HCT116 (cell line): ENCODE results near the gene CSNK1G1. TPM values are rescaled to one million over a fixed set of nuclear protein-coding genes. Genes with fewer than 3 reads are reported as not detected.

Source experiments
- ATAC-seq: fragments of 200-7000 bp; cut with Tn5 transposase; 2 replicates; pipeline ENCODE4 v1.9.1; 2020; ENCODE audit warnings: mild to moderate bottlenecking, moderate library complexity
- BruUV-seq: library from RNA; stranded (reverse); fragments of 400-500 nt; replicated peaks from 2 replicates; lab custom pipeline; 2021; lab: Mats Ljungman, UMichigan
- CTCF ChIA-PET: fragments of 300-600 bp; sonication (Branson Sonifier 250); formaldehyde crosslinking; loops from one replicate; lab custom pipeline; 2021; ENCODE audit warnings: antibody characterized with exemption; lab: Charles Lee
- POLR2A ChIA-PET: fragments of 300-600, 350-600 bp; sonication (Branson Sonifier 250); formaldehyde crosslinking; loops from one replicate; lab custom pipeline; 2021; ENCODE audit warnings: antibody characterized with exemption; lab: Charles Lee
- RAD21 ChIA-PET, 2 experiments: fragments of 300-600 bp; sonication (Branson Sonifier 250); formaldehyde crosslinking; loops; one replicate each; lab custom pipeline; 2023; ENCODE audit warnings: low total read pairs in 2 of 2; ENCODE audit not compliant: uncharacterized antibody in 2 of 2, unreplicated experiment in 2 of 2, low non-redundant PET in 1 of 2; lab: Charles Lee
- DNase-seq: peaks from one replicate; pipeline ENCODE4 v3.0.0-alpha.2; 2010; ENCODE audit warnings: low read depth, low spot score
- H2AFZ ChIP-seq: fragments of 200-600 bp; shearing (Covaris generic), sonication (generic); 2 replicates; pipeline ENCODE4 v1.6.1; 2017; ENCODE audit warnings: low read depth, mixed run types, mixed read lengths, antibody characterized with exemption, low read length; ENCODE audit not compliant: poor library complexity, severe bottlenecking
- H3K27ac ChIP-seq: 2 replicates; pipeline ENCODE4 v1.5.1; 2012; ENCODE audit warnings: low read depth, low read length
- H3K27me3 ChIP-seq: fragments of 200-600 bp; sonication (generic); 2 replicates; pipeline ENCODE4 v1.6.1; 2016; ENCODE audit warnings: mixed run types, low read length, mixed read lengths; ENCODE audit not compliant: insufficient read depth
- H3K36me3 ChIP-seq, 2 experiments: fragments of 200-500 bp in 1 of 2; fragments of 200-600 bp in 1 of 2; sonication (Bioruptor generic) in 1 of 2; sonication (generic) in 1 of 2; 2 replicates each; pipeline versions ENCODE4 v1.5.1 to v1.6.1; 2014 to 2016; ENCODE audit warnings: low read length in 2 of 2, inconsistent platforms in 1 of 2, mixed read lengths in 1 of 2, mixed run types in 1 of 2; ENCODE audit not compliant: insufficient read depth in 2 of 2, control insufficient read depth in 1 of 2
- H3K4me1 ChIP-seq, 2 experiments: fragments of 200-600 bp in 1 of 2; sonication (generic) in 1 of 2; 2 replicates each; pipeline versions ENCODE4 v1.5.1 to v1.6.1; 2012 to 2017; ENCODE audit warnings: low read length in 2 of 2, inconsistent platforms in 1 of 2, mild to moderate bottlenecking in 1 of 2, mixed read lengths in 1 of 2, mixed run types in 1 of 2, moderate library complexity in 1 of 2; ENCODE audit not compliant: insufficient read depth in 2 of 2, control insufficient read depth in 1 of 2
- H3K4me2 ChIP-seq: fragments of 200-600 bp; sonication (generic); 2 replicates; pipeline ENCODE4 v1.6.1; 2017; ENCODE audit warnings: mixed run types, low read length, mixed read lengths
- H3K4me3 ChIP-seq, 2 experiments: fragments of 200-600 bp in 1 of 2; sonication (generic) in 1 of 2; replicated peaks in 1 of 2; 2 replicates each; pipeline ENCODE4 v1.5.1; 2011 to 2016; ENCODE audit warnings: low read length in 2 of 2, control low read depth in 1 of 2, low read depth in 1 of 2, mild to moderate bottlenecking in 1 of 2, mixed read lengths in 1 of 2, mixed run types in 1 of 2
- H3K79me2 ChIP-seq: fragments of 200-600 bp; sonication (generic); 2 replicates; pipeline ENCODE4 v1.6.1; 2017; ENCODE audit warnings: mild to moderate bottlenecking, mixed run types, low read length, moderate library complexity, mixed read lengths; ENCODE audit not compliant: insufficient read depth
- H3K9ac ChIP-seq: fragments of 200-600 bp; sonication (generic); 2 replicates; pipeline ENCODE4 v1.6.1; 2016; ENCODE audit warnings: low read length, mixed read lengths
- H3K9me2 ChIP-seq: fragments of 200-600 bp; sonication (generic), shearing (Covaris generic); 2 replicates; pipeline ENCODE4 v1.6.1; 2017; ENCODE audit warnings: mixed run types, mild to moderate bottlenecking, moderate library complexity; ENCODE audit not compliant: insufficient read depth
- H3K9me3 ChIP-seq, 2 experiments: fragments of 200-500 bp in 1 of 2; fragments of 200-600 bp in 1 of 2; sonication (Bioruptor generic) in 1 of 2; sonication (generic) in 1 of 2; 2 replicates each; pipeline ENCODE4 v1.6.1; 2014 to 2017; ENCODE audit warnings: low read length in 2 of 2, mixed read lengths in 2 of 2, inconsistent platforms in 1 of 2, low read depth in 1 of 2, mild to moderate bottlenecking in 1 of 2, mixed run types in 1 of 2, moderate library complexity in 1 of 2; ENCODE audit not compliant: control insufficient read depth in 1 of 2, insufficient read depth in 1 of 2
- H4K20me1 ChIP-seq: fragments of 200-600 bp; sonication (generic), shearing (Covaris generic); 2 replicates; pipeline ENCODE4 v1.6.1; 2017; ENCODE audit warnings: mixed run types, mild to moderate bottlenecking, moderate library complexity; ENCODE audit not compliant: insufficient read depth
- CBX3 ChIP-seq: IDR thresholded peaks from 2 replicates; pipeline ENCODE4 v1.6.1; 2012; ENCODE audit warnings: low read depth
- CEBPB ChIP-seq: IDR thresholded peaks from 2 replicates; pipeline ENCODE4 v1.6.1; 2012; ENCODE audit warnings: low read depth
- EGR1 ChIP-seq: IDR thresholded peaks from 2 replicates; pipeline ENCODE4 v1.6.1; 2012; ENCODE audit warnings: low read depth
- EZH2 ChIP-seq: fragments of 200-600 bp; sonication (generic); IDR thresholded peaks from 2 replicates; pipeline ENCODE4 v1.6.1; 2017; ENCODE audit warnings: antibody characterized with exemption, mixed run types
- EZH2phosphoT487 ChIP-seq: fragments of 200-600 bp; IDR thresholded peaks from 2 replicates; pipeline ENCODE4 v1.6.1; 2018; ENCODE audit warnings: antibody characterized with exemption, borderline replicate concordance
- JUND ChIP-seq: IDR thresholded peaks from 2 replicates; pipeline ENCODE4 v1.6.1; 2012
- RAD21 ChIP-seq: IDR thresholded peaks from 2 replicates; pipeline ENCODE4 v1.6.1; 2012; ENCODE audit warnings: low read depth, mild to moderate bottlenecking
- SIN3A ChIP-seq: IDR thresholded peaks from 2 replicates; pipeline ENCODE4 v1.6.1; 2012; ENCODE audit warnings: low read depth
- SP1 ChIP-seq: IDR thresholded peaks from 2 replicates; pipeline ENCODE4 v1.6.1; 2012; ENCODE audit warnings: low read depth
- SRF ChIP-seq: IDR thresholded peaks from 2 replicates; pipeline ENCODE4 v1.6.1; 2012; ENCODE audit warnings: low read depth
- YY1 ChIP-seq: IDR thresholded peaks from 2 replicates; pipeline ENCODE4 v1.6.1; 2011; ENCODE audit warnings: low read length, low read depth, moderate library complexity, mild to moderate bottlenecking; ENCODE audit not compliant: insufficient replicate concordance; ENCODE audit errors: extremely low read depth
- ZFX ChIP-seq: fragments of 450-650 bp; IDR thresholded peaks from 2 replicates; pipeline ENCODE4 v1.6.1; 2017
- intact Hi-C: fragments of 100-400 bp; cut with micrococcal nuclease; formaldehyde crosslinking; loops from 2 replicates; pipeline ENCODE4 v1.10.0; 2022
- total RNA-seq: library from RNA; stranded (reverse); gene quantifications from one replicate; pipeline ENCODE4 v1.2.1, GENCODE V29; 2021; ENCODE audit not compliant: unreplicated experiment
- TF ChIP-seq, protein P1 (sequence below), 3 experiments: fragments of 200-600 bp in 1 of 3; sonication (generic) in 1 of 3; IDR thresholded peaks in 2 of 3; conservative IDR thresholded peaks in 1 of 3; 2 replicates each; pipeline ENCODE4 v1.5.1; 2012 to 2017; ENCODE audit warnings: low read depth in 2 of 3, low read length in 2 of 3, antibody characterized with exemption in 1 of 3, borderline replicate concordance in 1 of 3, control low read depth in 1 of 3, mild to moderate bottlenecking in 1 of 3, mixed read lengths in 1 of 3, mixed run types in 1 of 3, moderate library complexity in 1 of 3; ENCODE audit not compliant: insufficient read depth in 1 of 3
- TF ChIP-seq, protein P2 (sequence below): IDR thresholded peaks from 2 replicates; pipeline ENCODE4 v1.6.1; 2012
- TF ChIP-seq, protein P3 (sequence below): IDR thresholded peaks from 2 replicates; pipeline ENCODE4 v1.6.1; 2012

Gene CSNK1G1
- total RNA-seq, 1 experiment from 2014 or later, result 21.1 TPM

DNA sequence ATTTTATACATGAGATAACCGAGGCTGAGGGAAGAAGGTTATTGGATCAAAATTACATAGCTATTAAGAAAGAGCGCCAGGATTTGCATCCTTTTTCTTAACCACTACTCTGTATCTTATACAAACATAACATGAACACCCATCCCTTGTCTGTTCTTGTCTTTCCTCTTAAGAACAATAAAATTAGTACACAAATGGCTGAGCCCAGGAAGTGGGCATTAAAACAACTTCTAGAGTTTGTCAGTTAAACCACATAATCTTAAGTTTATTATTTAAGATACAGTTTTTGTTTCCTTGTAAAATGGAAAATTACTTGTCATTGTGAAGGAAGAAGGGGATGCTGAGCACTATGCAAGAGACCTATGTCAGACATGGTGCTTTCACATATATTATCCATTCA lies 144.3 kb downstream of the CSNK1G1 start:
- ChIA-PET CTCF (no interaction called here), POLR2A (no interaction called here), RAD21 (no interaction called here)
- no peak overlapping the region for H3K9ac ChIP-seq
- DNase-seq (no peak), ATAC-seq (no peak)
- H3K9me2 ChIP-seq, result no peaks in the 10 kb centered on the region
- no peaks in the 10 kb centered on the region for H3K9me3 ChIP-seq
- H3K27ac ChIP-seq, result no peak overlapping the region
- no peaks in the 10 kb centered on the region for H4K20me1 ChIP-seq
- H3K79me2 ChIP-seq, result 0 out of 2 replicates have a peak, but pooled peaks cover 2% of the 10 kb centered on the region
- peaks cover 0 to 5% of the 10 kb centered on the region in 2 experiments; a peak in 1 of 4 replicates for H3K4me1 ChIP-seq
- intact Hi-C loops, result no loop called here
- no peaks in the 10 kb centered on the region for H3K27me3 ChIP-seq
- H3K36me3 ChIP-seq, result peaks cover 5 to 10% of the 10 kb centered on the region in 2 experiments; a peak in 2 of 4 replicates
- BruUV-seq, result no TSS peak
- H3K4me3 ChIP-seq, result no peak overlapping the region
- H3K4me2 ChIP-seq, result no peak overlapping the region
- H2AFZ ChIP-seq, result no peak overlapping the region
- TF ChIP-seq SP1, result no peak
- TF ChIP-seq, protein P1, sequence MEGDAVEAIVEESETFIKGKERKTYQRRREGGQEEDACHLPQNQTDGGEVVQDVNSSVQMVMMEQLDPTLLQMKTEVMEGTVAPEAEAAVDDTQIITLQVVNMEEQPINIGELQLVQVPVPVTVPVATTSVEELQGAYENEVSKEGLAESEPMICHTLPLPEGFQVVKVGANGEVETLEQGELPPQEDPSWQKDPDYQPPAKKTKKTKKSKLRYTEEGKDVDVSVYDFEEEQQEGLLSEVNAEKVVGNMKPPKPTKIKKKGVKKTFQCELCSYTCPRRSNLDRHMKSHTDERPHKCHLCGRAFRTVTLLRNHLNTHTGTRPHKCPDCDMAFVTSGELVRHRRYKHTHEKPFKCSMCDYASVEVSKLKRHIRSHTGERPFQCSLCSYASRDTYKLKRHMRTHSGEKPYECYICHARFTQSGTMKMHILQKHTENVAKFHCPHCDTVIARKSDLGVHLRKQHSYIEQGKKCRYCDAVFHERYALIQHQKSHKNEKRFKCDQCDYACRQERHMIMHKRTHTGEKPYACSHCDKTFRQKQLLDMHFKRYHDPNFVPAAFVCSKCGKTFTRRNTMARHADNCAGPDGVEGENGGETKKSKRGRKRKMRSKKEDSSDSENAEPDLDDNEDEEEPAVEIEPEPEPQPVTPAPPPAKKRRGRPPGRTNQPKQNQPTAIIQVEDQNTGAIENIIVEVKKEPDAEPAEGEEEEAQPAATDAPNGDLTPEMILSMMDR (IDR thresholded peaks at IDR 0.05 in 2 of 3, conservative IDR thresholded peaks at IDR 0.05 in 1 of 3; ENCODE audit: borderline replicate concordance in 1 of 3, insufficient read depth in 1 of 3, low read depth in 2 of 3, low read length in 2 of 3), result no peak
- TF ChIP-seq EZH2phosphoT487, result no peak
- no peak for TF ChIP-seq YY1
- TF ChIP-seq CEBPB, result no peak
- TF ChIP-seq CBX3, result no peak
- no peak for TF ChIP-seq ZFX

DNA sequence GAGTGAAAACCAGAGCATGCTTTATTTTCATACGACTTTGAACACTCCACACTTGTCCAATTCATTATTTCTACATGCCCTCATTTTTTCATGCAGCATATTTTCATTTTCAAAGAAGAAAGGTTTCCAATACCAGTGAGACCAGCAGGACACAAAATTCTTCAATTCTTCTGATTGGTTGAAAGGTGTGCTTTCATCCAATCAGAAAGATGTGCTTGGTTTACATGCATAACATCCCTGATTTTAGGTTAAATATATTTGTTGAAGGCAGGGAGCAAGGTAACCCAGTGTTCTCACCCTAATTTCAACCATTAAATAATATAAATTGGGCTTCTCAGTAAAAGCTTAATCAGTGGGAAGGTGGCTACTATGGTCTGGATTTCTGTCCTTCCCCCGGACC lies 145.6 kb downstream of the CSNK1G1 start:
- no peak for ATAC-seq
- Histone ChIP-seq H3K4me3 (no peak overlapping the region), H3K9me2 (no peaks in the 10 kb centered on the region), H2AFZ (no peak overlapping the region), H3K36me3 (peaks cover 5 to 10% of the 10 kb centered on the region in 2 experiments; a peak in 2 of 4 replicates), H3K27ac (no peak overlapping the region), H3K4me1 (peaks cover 0 to 5% of the 10 kb centered on the region in 2 experiments; a peak in 1 of 4 replicates), H3K9me3 (no peaks in the 10 kb centered on the region), H4K20me1 (no peaks in the 10 kb centered on the region), H3K27me3 (no peaks in the 10 kb centered on the region), H3K9ac (no peak overlapping the region), H3K4me2 (no peak overlapping the region), H3K79me2 (0 out of 2 replicates have a peak, but pooled peaks cover 2% of the 10 kb centered on the region)
- ChIA-PET CTCF (interaction anchor here (0.8 to 1.6 kb wide), 7 partner anchors 9 to 518 kb away, joined by 3 to 13 read pairs (median 5); partner anchors contain the start of gene CSNK1G1), RAD21 (no interaction called here), POLR2A (no interaction called here)
- no TSS peak for BruUV-seq
- intact Hi-C loops, result no loop called here
- peak; percentile 4 for DNase-seq
- TF ChIP-seq SRF (no peak), EZH2 (no peak), SP1 (no peak), RAD21 (no peak), SIN3A (no peak), CBX3 (no peak), EGR1 (no peak), JUND (no peak)
- TF ChIP-seq, protein P1 (IDR thresholded peaks at IDR 0.05 in 2 of 3, conservative IDR thresholded peaks at IDR 0.05 in 1 of 3; ENCODE audit: borderline replicate concordance in 1 of 3, insufficient read depth in 1 of 3, low read depth in 2 of 3, low read length in 2 of 3), result no peak
- TF ChIP-seq, protein P2, sequence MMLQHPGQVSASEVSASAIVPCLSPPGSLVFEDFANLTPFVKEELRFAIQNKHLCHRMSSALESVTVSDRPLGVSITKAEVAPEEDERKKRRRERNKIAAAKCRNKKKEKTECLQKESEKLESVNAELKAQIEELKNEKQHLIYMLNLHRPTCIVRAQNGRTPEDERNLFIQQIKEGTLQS, result no peak
- TF ChIP-seq, protein P3, sequence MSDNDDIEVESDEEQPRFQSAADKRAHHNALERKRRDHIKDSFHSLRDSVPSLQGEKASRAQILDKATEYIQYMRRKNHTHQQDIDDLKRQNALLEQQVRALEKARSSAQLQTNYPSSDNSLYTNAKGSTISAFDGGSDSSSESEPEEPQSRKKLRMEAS, result no peak
